LNCAP (cell line): ENCODE data around the gene ZFX.

Experiments used
- CTCF ChIP-seq: fragments of 450-650 bp; IDR thresholded peaks from 2 replicates; pipeline ENCODE4 v1.5.1; 2017; ENCODE audit warnings: mild to moderate bottlenecking

The ZFX gene

GRCh38 chrX:24173115-24173847 is 23.8 kb downstream of the ZFX start:
- TF ChIP-seq CTCF, result no peak

GRCh38 chrX:24175276-24175675 is 25.7 kb downstream of the ZFX start:
- TF ChIP-seq CTCF, result no peak

- no peak for TF ChIP-seq CTCF
These were observed 28.9 kb downstream of the ZFX start for GRCh38 chrX:24178441-24178840.

- TF ChIP-seq CTCF, result no peak
These were observed 34.5 kb downstream of the ZFX start for GRCh38 chrX:24184018-24184417.

GRCh38 chrX:24186483-24186882 is 37.0 kb downstream of the ZFX start:
- no peak for TF ChIP-seq CTCF

- TF ChIP-seq CTCF, result no peak
These were observed 37.5 kb downstream of the ZFX start for GRCh38 chrX:24186986-24187385.

GRCh38 chrX:24189490-24189889 is 40.0 kb downstream of the ZFX start:
- TF ChIP-seq CTCF, result no peak
